Esophagus squamous epithelium (tissue), 4 donors: ENCODE measurements around the gene ENOX1.

ENCODE experiments used
- POLR2A ChIP-seq, 4 donors: fragments of 450-650 bp; IDR thresholded peaks; one replicate each; pipeline ENCODE4 v1.6.1; 2017; ENCODE audit warnings: antibody characterized with exemption in 4 of 4, mild to moderate bottlenecking in 4 of 4, moderate library complexity in 3 of 4
- TF ChIP-seq, protein P1 (sequence below), 6 experiments: fragments of 450-650 bp in 4 of 6; fragments of 200-600 bp in 2 of 6; sonication (generic) in 2 of 6; IDR thresholded peaks; one replicate each; pipeline ENCODE4 v1.5.1; 2016 to 2019; ENCODE audit warnings: antibody characterized with exemption in 6 of 6, mild to moderate bottlenecking in 4 of 6, moderate library complexity in 4 of 6

DNA sequence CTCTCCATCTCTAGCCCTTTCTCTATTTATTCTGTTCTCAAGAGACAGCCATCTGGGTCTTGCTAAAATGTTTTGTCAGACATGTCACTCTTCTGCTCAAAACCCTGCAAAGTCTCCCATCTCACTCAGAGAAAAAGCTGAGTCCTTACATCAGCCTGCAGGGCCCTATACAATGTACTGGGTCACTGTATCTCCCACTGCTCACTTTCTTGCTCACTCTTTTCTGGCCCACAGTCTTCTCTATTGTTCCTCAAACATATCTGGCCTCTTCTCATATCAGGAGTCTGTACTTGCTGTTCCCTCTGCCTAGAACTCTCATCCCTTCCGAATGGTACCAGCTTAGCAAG, 189.2 kb downstream of the ENOX1 start:
- TF ChIP-seq, protein P1, sequence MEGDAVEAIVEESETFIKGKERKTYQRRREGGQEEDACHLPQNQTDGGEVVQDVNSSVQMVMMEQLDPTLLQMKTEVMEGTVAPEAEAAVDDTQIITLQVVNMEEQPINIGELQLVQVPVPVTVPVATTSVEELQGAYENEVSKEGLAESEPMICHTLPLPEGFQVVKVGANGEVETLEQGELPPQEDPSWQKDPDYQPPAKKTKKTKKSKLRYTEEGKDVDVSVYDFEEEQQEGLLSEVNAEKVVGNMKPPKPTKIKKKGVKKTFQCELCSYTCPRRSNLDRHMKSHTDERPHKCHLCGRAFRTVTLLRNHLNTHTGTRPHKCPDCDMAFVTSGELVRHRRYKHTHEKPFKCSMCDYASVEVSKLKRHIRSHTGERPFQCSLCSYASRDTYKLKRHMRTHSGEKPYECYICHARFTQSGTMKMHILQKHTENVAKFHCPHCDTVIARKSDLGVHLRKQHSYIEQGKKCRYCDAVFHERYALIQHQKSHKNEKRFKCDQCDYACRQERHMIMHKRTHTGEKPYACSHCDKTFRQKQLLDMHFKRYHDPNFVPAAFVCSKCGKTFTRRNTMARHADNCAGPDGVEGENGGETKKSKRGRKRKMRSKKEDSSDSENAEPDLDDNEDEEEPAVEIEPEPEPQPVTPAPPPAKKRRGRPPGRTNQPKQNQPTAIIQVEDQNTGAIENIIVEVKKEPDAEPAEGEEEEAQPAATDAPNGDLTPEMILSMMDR (IDR thresholded peaks at IDR 0.05): no peak
- TF ChIP-seq POLR2A (IDR thresholded peaks at IDR 0.05): no peak
